ENCODE measurements around the gene PDE1A. TPM values are rescaled to one million over a fixed set of nuclear protein-coding genes. Genes with fewer than 3 reads are reported as not detected.

The PDE1A gene
- total RNA-seq, 1 donor from 2014 or later: 1.9 TPM

DNA sequence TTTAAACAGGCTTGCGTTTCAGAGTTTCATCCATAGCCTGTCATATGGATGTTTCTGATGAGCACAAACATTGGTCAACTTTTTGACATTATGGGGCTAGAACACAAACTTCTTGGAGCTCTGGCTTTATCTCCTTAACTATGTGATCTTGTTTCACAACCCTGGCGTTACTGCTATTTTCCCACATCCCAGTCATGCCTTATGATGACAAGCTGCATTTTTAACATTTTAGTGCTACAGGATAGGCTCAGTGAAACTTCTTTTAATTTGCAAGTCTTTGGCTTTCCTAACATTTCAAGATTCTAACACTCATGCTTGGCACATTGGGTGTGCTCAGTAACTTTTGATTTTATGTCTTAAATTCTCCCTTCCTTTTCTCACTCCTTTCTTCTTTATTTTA is 21.0 kb upstream of the PDE1A start:
- no peak overlapping the region for H3K27ac Mint-ChIP-seq

GRCh38 chr2:182447163-182447562 is 20.3 kb upstream of the PDE1A start:
- Mint-ChIP-seq H3K27me3 (ENCODE audit: low read depth) (no peaks in the 10 kb centered on the region), H3K27ac (no peak overlapping the region), H3K4me3 (no peak overlapping the region), H3K9me3 (peaks cover 4% of the 10 kb centered on the region), H3K36me3 (no peaks in the 10 kb centered on the region), H3K4me1 (peaks cover 8% of the 10 kb centered on the region)
- no peak for DNase-seq (ENCODE audit: low spot score in 2 of 2, unreplicated experiment in 2 of 2)
- TF ChIP-seq, protein P1, sequence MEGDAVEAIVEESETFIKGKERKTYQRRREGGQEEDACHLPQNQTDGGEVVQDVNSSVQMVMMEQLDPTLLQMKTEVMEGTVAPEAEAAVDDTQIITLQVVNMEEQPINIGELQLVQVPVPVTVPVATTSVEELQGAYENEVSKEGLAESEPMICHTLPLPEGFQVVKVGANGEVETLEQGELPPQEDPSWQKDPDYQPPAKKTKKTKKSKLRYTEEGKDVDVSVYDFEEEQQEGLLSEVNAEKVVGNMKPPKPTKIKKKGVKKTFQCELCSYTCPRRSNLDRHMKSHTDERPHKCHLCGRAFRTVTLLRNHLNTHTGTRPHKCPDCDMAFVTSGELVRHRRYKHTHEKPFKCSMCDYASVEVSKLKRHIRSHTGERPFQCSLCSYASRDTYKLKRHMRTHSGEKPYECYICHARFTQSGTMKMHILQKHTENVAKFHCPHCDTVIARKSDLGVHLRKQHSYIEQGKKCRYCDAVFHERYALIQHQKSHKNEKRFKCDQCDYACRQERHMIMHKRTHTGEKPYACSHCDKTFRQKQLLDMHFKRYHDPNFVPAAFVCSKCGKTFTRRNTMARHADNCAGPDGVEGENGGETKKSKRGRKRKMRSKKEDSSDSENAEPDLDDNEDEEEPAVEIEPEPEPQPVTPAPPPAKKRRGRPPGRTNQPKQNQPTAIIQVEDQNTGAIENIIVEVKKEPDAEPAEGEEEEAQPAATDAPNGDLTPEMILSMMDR (IDR thresholded peaks at IDR 0.05; ENCODE audit: unreplicated experiment): no peak

More for the DNA sequence above, 21.0 kb upstream of the PDE1A start:
- Mint-ChIP-seq H3K4me1 (peaks cover 8% of the 10 kb centered on the region), H3K9me3 (peaks cover 4% of the 10 kb centered on the region), H3K27me3 (ENCODE audit: low read depth) (no peaks in the 10 kb centered on the region), H3K4me3 (no peak overlapping the region), H3K36me3 (no peaks in the 10 kb centered on the region)
- no peak for DNase-seq (ENCODE audit: low spot score in 2 of 2, unreplicated experiment in 2 of 2)
- TF ChIP-seq, protein P1 (IDR thresholded peaks at IDR 0.05; ENCODE audit: unreplicated experiment): no peak

DNA sequence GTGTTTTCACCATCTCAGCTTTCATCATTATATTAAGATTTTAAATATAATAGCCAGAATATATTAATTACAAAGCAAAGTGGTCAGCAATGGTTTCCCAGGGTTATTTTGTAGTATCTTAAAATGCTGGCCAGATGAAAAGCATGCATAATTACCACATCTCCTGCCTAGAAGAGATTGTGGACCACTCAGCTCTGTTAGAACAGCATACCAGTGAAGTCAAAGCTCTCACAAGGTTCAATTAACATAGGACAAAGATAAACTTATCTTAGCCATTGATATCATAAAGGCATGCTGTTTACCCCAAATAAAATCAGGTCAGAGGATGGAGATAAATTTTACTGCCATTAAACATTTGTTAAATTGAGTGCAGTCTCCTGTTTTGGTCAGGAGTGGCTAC is 19.3 kb upstream of the PDE1A start:
- Mint-ChIP-seq H3K36me3 (no peaks in the 10 kb centered on the region), H3K4me1 (peaks cover 8% of the 10 kb centered on the region), H3K27ac (no peak overlapping the region), H3K9me3 (peaks cover 4% of the 10 kb centered on the region), H3K4me3 (no peak overlapping the region), H3K27me3 (ENCODE audit: low read depth) (no peaks in the 10 kb centered on the region)
- TF ChIP-seq, protein P1 (IDR thresholded peaks at IDR 0.05; ENCODE audit: unreplicated experiment): no peak
- no peak for DNase-seq (ENCODE audit: low spot score in 2 of 2, unreplicated experiment in 2 of 2)

DNA sequence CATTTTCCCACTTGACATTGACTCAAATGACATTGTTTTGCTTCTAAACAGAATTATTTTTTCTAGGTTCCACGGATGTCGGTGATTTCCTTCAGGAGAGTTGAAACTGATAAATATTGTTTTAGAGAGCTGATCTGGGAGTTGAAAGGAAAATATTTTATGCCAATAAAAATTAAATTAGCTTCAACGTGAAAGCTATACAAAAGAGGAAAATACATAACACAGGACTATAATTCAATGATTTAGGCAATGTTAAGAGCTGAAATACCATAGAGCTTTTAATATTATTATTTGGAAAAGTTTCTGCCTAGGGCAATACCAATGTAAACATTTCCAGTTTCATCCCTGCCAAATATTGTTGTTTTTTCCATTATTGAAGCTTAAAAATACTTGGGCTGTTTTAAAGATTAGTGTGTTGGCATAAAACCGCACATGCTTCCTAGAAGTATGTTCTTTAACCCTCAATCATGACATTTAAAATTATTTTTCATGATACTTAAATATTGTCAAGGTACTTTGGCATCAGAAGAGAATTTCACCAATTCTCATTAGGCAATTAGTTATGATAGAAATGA is 18.6 kb upstream of the PDE1A start:
- H3K9me3 Mint-ChIP-seq: peaks cover 4% of the 10 kb centered on the region
- TF ChIP-seq, protein P1 (IDR thresholded peaks at IDR 0.05; ENCODE audit: unreplicated experiment): no peak
- no peak overlapping the region for H3K4me3 Mint-ChIP-seq
- DNase-seq (ENCODE audit: low spot score in 2 of 2, unreplicated experiment in 2 of 2): no peak
- H3K4me1 Mint-ChIP-seq: peaks cover 8% of the 10 kb centered on the region
- H3K27me3 Mint-ChIP-seq (ENCODE audit: low read depth): no peaks in the 10 kb centered on the region
- no peak overlapping the region for H3K27ac Mint-ChIP-seq
- no peaks in the 10 kb centered on the region for H3K36me3 Mint-ChIP-seq

- Mint-ChIP-seq H3K4me3 (no peak overlapping the region), H3K27me3 (ENCODE audit: low read depth) (no peaks in the 10 kb centered on the region), H3K36me3 (no peaks in the 10 kb centered on the region), H3K9me3 (peaks cover 4% of the 10 kb centered on the region), H3K4me1 (peaks cover 8% of the 10 kb centered on the region), H3K27ac (no peak overlapping the region)
- TF ChIP-seq, protein P1 (IDR thresholded peaks at IDR 0.05; ENCODE audit: unreplicated experiment): no peak
- no peak for DNase-seq (ENCODE audit: low spot score in 2 of 2, unreplicated experiment in 2 of 2)
Observed at GRCh38 chr2:182444806-182445205, 18.0 kb upstream of the PDE1A start.

- TF ChIP-seq, protein P1 (IDR thresholded peaks at IDR 0.05; ENCODE audit: unreplicated experiment): no peak
- no peaks in the 10 kb centered on the region for H3K36me3 Mint-ChIP-seq
- H3K27me3 Mint-ChIP-seq (ENCODE audit: low read depth): no peaks in the 10 kb centered on the region
- no peak for DNase-seq (ENCODE audit: low spot score in 2 of 2, unreplicated experiment in 2 of 2)
- H3K27ac Mint-ChIP-seq: no peak overlapping the region
- peaks cover 8% of the 10 kb centered on the region for H3K4me1 Mint-ChIP-seq
- no peak overlapping the region for H3K4me3 Mint-ChIP-seq
- peaks cover 4% of the 10 kb centered on the region for H3K9me3 Mint-ChIP-seq
Observed at GRCh38 chr2:182444170-182444569, 17.3 kb upstream of the PDE1A start.

Data from mesothelial cell of epicardium (in vitro differentiated cells).